Mononuclear cell (primary cell): ENCODE data around the gene NAA10. TPM values are rescaled to one million over a fixed set of nuclear protein-coding genes. Genes with fewer than 3 reads are reported as not detected.

Experiments used
- H3K27me3 ChIP-seq: 2 replicates; pipeline ENCODE4 v1.6.0; 2011; ENCODE audit warnings: low read length, control low read depth; ENCODE audit not compliant: insufficient read depth
- H3K4me1 ChIP-seq: 2 replicates; pipeline ENCODE4 v1.5.1; 2011; ENCODE audit warnings: mild to moderate bottlenecking, low read length, control low read depth; ENCODE audit not compliant: insufficient read depth
- H3K4me3 ChIP-seq: 2 replicates; pipeline ENCODE4 v1.5.1; 2011; ENCODE audit warnings: mild to moderate bottlenecking, low read length, moderate library complexity
- H3K9me3 ChIP-seq: 2 replicates; pipeline ENCODE4 v1.5.1; 2011; ENCODE audit warnings: low read depth, mild to moderate bottlenecking, control low read depth, low read length
- total RNA-seq: library from RNA; depleted of rRNA; stranded (reverse); fragments of >200 nt; gene quantifications from one replicate; pipeline ENCODE4 v1.2.3, GENCODE V29; 2012

NAA10 gene
- total RNA-seq, 1 donor = 22.0 TPM

DNA sequence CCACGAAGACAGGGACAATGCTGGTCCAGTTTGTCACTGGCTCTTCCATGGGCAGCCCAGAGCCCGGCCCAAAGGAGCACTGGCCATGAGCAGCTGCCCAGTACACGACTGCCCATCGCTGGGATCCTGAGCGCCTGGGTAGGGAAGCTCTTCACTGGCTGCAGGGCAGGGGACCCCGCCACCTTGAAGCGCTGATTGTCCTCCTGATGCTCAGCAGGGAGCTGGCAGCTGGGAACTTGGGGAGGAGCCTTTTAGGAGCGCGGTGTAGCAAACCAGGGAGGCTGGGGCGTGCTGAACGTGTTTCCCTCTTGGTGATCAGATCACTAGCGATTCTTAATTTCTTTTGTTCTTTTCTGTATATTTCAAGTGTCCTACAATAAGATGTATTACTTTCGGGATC is 50.7 kb downstream of the NAA10 start:
- Histone ChIP-seq H3K4me1 (no peaks in the 10 kb centered on the region), H3K27me3 (peaks cover 17% of the 10 kb centered on the region), H3K9me3 (no peaks in the 10 kb centered on the region), H3K4me3 (no peak overlapping the region)

DNA sequence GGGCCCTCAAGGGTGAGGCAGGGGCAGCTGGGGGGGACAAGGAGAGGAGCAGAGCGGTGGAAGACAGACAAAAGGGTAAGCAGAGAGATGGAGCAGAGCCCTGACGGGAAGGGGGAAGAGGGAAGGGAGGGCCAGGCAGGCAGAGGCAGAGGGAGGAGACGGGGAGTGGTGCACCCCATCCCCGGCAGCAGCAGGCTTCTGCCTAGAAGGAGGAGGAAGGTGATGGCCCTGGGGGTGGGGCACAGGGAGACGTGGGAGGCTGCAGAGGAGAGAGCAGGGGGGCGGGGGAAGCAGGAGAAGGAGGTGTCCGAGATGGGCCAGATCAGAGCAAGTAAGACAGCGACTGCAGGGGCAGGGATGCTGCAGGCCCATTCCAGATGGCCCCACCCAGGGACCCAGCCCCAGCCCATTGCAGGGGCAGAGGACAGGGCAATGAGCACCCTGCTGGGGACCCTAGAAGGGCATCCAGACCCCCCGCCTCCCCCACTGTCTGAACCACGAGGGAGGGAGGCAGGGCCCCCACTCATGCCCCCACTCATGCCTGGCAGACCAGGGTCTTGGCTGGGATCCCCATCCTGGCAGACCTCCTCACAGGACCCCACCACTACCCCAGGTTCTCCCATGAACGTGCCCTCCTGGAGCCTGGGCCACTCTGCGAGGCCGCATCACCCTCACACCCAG is 51.5 kb downstream of the NAA10 start:
- H3K4me3 ChIP-seq = no peak overlapping the region
- no peaks in the 10 kb centered on the region for H3K9me3 ChIP-seq
- H3K4me1 ChIP-seq = peaks cover 3% of the 10 kb centered on the region
- H3K27me3 ChIP-seq = peaks cover 17% of the 10 kb centered on the region

DNA sequence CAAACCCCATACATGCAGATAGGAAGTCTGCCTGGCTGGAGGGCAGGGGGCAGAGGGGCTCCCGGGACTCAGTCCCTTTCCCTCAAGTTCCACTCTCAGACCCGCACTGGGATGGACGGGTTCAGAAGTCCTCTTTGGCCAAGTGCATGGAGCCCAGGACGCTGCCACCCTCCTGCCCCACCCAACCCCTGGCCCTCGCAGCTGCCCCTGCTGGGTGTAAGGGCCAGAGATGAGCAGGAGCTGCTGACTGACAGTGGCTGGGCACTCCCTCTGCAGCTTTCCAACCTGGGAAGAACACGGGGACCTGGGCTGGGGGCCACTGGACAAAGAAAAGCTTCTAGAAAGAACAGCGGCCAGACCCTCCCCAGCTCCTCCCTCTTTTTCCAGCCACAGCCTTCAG is 52.3 kb downstream of the NAA10 start:
- Histone ChIP-seq H3K4me1 (peaks cover 3% of the 10 kb centered on the region), H3K9me3 (no peaks in the 10 kb centered on the region), H3K4me3 (no peak overlapping the region), H3K27me3 (peaks cover 17% of the 10 kb centered on the region)

DNA sequence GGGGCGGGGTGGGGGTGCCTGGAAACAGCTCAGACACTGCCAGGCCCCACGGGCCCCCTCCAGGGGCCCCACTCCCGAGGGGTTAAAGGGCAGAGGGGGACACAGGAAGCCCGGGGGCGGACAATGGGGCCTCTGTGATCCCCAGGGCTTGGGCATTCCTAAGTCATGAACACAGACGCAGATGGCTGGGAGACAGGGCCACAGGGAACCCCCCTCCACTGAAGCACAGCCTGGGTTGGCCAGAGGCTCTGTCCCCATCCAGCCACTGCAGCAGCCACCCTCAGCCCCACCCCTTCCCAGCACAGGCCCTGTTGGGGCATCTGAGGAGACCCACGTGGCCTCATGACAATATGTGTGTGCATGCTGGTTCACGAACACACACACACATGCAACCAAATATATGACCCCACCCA is 52.7 kb downstream of the NAA10 start:
- H3K4me3 ChIP-seq = no peak overlapping the region
- H3K9me3 ChIP-seq = no peaks in the 10 kb centered on the region
- peaks cover 3% of the 10 kb centered on the region for H3K4me1 ChIP-seq
- peaks cover 17% of the 10 kb centered on the region for H3K27me3 ChIP-seq

DNA sequence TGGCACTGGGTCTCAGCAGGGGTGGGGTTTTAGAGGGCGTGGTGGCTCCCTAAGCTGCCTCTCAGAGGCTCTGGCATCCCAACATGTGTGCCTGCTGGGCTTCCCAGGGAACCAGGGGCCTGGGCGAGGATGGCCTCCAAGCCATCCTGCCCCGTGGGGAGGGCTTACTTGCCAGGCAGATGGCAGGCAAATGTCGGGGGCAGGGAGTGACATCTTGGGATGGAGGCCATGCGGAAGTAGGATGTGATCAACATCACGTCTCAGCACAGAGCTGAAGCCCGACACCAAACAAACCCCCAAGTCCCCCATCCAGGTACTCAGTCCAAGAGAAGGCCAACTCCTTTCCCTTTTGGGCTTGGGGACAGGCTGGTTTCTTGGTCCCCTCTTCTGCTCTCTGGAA is 53.6 kb downstream of the NAA10 start:
- H3K4me3 ChIP-seq = no peak overlapping the region
- peaks cover 3% of the 10 kb centered on the region for H3K4me1 ChIP-seq
- peaks cover 17% of the 10 kb centered on the region for H3K27me3 ChIP-seq
- H3K9me3 ChIP-seq = no peaks in the 10 kb centered on the region

DNA sequence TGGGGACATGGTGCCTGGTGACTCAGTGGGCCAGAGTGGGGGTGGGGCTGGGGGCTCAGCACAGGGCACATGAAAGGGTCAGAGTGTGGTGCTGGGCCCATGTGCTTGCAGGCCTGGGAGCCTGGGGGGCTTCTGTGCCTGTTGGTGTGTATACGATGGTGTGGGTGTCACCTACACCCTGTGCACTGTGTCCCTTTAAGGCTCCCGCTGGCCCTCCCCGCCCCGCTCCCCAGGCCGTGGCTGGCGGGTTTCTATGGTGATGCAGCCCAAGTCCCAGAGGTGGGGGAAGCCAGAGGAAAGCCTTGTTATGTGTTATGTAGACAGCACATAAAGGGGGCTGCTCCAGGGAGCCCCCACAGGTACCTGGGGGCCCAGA is 54.4 kb downstream of the NAA10 start:
- peaks cover 17% of the 10 kb centered on the region for H3K27me3 ChIP-seq
- H3K9me3 ChIP-seq = no peaks in the 10 kb centered on the region
- H3K4me1 ChIP-seq = peaks cover 3% of the 10 kb centered on the region
- no peak overlapping the region for H3K4me3 ChIP-seq

DNA sequence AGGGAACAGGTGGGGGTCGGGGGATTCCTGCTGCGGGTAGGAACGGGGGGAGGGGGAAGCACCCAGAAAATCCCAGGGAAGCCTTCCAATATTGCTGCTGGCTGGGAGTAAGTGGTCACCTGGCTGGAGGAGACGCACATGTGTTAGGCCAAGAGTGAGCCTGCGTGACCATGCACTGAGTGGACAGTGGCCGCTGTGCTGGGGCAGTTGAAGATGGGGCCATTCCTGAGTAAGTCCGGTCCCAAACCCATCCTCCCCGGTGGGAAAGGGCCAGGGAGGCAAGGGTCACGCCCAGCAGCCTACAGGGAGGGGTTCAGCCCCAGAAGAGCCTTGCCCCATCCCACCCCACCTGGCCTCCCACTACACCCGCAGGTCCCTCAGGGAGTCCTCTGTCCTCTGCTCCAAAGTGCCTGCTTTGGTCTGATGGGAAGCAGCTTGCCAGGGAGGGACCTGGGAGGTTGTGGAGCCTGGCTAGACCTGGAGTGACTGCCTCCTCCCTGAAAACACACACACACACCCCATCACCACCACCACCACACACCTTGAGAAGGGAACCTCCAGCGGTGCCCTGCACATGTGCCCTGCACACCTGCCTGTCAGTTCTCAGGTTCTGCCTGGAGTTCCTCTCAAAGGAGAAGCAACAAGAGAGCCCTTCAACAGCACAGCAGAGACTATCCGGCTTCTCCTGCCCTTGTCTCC is 54.9 kb downstream of the NAA10 start:
- Histone ChIP-seq H3K27me3 (peaks cover 12% of the 10 kb centered on the region), H3K4me3 (no peak overlapping the region), H3K9me3 (no peaks in the 10 kb centered on the region), H3K4me1 (peaks cover 3% of the 10 kb centered on the region)

Other genes with a start within 250 kb of the NAA10 start
- 0.94 TPM for gene SLC6A8, start 247.1 kb downstream of the NAA10 start, total RNA-seq
- 60.6 TPM for gene BCAP31, start 210.7 kb downstream of the NAA10 start, total RNA-seq
- gene ABCD1, start 210.2 kb downstream of the NAA10 start, total RNA-seq = 8.8 TPM
- gene PLXNB3, start 170.8 kb downstream of the NAA10 start, total RNA-seq = 0.21 TPM
- gene SRPK3, start 154.0 kb downstream of the NAA10 start, total RNA-seq = under 0.01 TPM
- gene IDH3G, start 140.7 kb downstream of the NAA10 start, total RNA-seq = 42.3 TPM
- gene SSR4, start 140.4 kb downstream of the NAA10 start, total RNA-seq = 121 TPM
- 15.6 TPM for gene PDZD4, start 104.5 kb downstream of the NAA10 start, total RNA-seq
- gene L1CAM, start 48.9 kb downstream of the NAA10 start, total RNA-seq = 0.52 TPM
- not detected for gene AVPR2, start 30.4 kb downstream of the NAA10 start, total RNA-seq
- gene ARHGAP4, start 8.8 kb downstream of the NAA10 start, total RNA-seq = 199 TPM
- 11.1 TPM for gene RENBP, start 9.6 kb upstream of the NAA10 start, total RNA-seq
- 26.4 TPM for gene HCFC1, start 36.8 kb upstream of the NAA10 start, total RNA-seq
- gene TMEM187, start 37.7 kb upstream of the NAA10 start, total RNA-seq = 1.8 TPM
- gene IRAK1, start 84.9 kb upstream of the NAA10 start, total RNA-seq = 37.0 TPM
- 142 TPM for gene MECP2, start 162.7 kb upstream of the NAA10 start, total RNA-seq
- gene OPN1LW, start 209.2 kb upstream of the NAA10 start, total RNA-seq = not detected
- not detected for gene OPN1MW, start 247.6 kb upstream of the NAA10 start, total RNA-seq